Endothelial cell (in vitro differentiated cells): Measurements from ENCODE around the gene SPDEF. TPM values are rescaled to one million over a fixed set of nuclear protein-coding genes. Genes with fewer than 3 reads are reported as not detected.

Source experiments
- DNase-seq: peaks from one replicate; pipeline ENCODE4 v3.0.0; 2021; ENCODE audit warnings: low spot score
- H3K27ac Mint-ChIP-seq: one replicate; pipeline ENCODE4 v1.8.0; 2021; ENCODE audit warnings: mixed read lengths, inconsistent platforms; ENCODE audit not compliant: unreplicated experiment
- H3K27me3 Mint-ChIP-seq: one replicate; pipeline ENCODE4 v1.8.0; 2021; ENCODE audit warnings: mild to moderate bottlenecking, moderate library complexity, mixed read lengths, inconsistent platforms; ENCODE audit not compliant: unreplicated experiment
- H3K36me3 Mint-ChIP-seq: one replicate; pipeline ENCODE4 v1.8.0; 2021; ENCODE audit warnings: mild to moderate bottlenecking, low read depth, mixed read lengths, inconsistent platforms; ENCODE audit not compliant: unreplicated experiment
- H3K4me1 Mint-ChIP-seq: one replicate; pipeline ENCODE4 v1.8.0; 2021; ENCODE audit warnings: mild to moderate bottlenecking, mixed read lengths, inconsistent platforms; ENCODE audit not compliant: unreplicated experiment
- H3K4me3 Mint-ChIP-seq: one replicate; pipeline ENCODE4 v1.8.0; 2021; ENCODE audit warnings: mild to moderate bottlenecking, mixed read lengths, inconsistent platforms; ENCODE audit not compliant: unreplicated experiment
- H3K9me3 Mint-ChIP-seq: one replicate; pipeline ENCODE4 v1.8.0; 2021; ENCODE audit warnings: mixed read lengths, inconsistent platforms; ENCODE audit not compliant: unreplicated experiment
- long read RNA-seq: library from polyadenylated mRNA; unstranded; transcript quantifications from one replicate; pipeline ENCODE4 v2.0.0, GENCODE V29; 2020; ENCODE audit not compliant: unreplicated experiment
- total RNA-seq: library from RNA; stranded (reverse); fragmentation: NEBNext Ultra II Directional; extraction: Animal tissue kit (Norgen Biotek cat#: 25700); gene quantifications from one replicate; pipeline ENCODE4 v1.2.1, GENCODE V29; 2021; ENCODE audit not compliant: unreplicated experiment
- TF ChIP-seq, protein P1 (sequence below): fragments of 200-600 bp; sonication (generic); IDR thresholded peaks from one replicate; pipeline ENCODE4 v1.5.0; 2021; ENCODE audit warnings: antibody characterized with exemption; ENCODE audit not compliant: unreplicated experiment

Gene SPDEF
- not detected for total RNA-seq
- long read RNA-seq = 0 reads

GRCh38 chr6:34556031-34556471 lies at the start of gene SPDEF:
Gene SPDEF, minus strand, starts transcription at chr6:34556329. Its CDS starts 11,874 bp downstream, at chr6:34544455.
- H3K4me3 Mint-ChIP-seq = no peak within 1 kb of the TSS
- no peaks in the 10 kb centered on the region for H3K9me3 Mint-ChIP-seq
- DNase-seq = no peak
- no peaks in the 10 kb centered on the region for H3K36me3 Mint-ChIP-seq
- H3K4me1 Mint-ChIP-seq = peaks cover 3% of the 10 kb centered on the region
- TF ChIP-seq, protein P1, sequence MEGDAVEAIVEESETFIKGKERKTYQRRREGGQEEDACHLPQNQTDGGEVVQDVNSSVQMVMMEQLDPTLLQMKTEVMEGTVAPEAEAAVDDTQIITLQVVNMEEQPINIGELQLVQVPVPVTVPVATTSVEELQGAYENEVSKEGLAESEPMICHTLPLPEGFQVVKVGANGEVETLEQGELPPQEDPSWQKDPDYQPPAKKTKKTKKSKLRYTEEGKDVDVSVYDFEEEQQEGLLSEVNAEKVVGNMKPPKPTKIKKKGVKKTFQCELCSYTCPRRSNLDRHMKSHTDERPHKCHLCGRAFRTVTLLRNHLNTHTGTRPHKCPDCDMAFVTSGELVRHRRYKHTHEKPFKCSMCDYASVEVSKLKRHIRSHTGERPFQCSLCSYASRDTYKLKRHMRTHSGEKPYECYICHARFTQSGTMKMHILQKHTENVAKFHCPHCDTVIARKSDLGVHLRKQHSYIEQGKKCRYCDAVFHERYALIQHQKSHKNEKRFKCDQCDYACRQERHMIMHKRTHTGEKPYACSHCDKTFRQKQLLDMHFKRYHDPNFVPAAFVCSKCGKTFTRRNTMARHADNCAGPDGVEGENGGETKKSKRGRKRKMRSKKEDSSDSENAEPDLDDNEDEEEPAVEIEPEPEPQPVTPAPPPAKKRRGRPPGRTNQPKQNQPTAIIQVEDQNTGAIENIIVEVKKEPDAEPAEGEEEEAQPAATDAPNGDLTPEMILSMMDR = no peak
- H3K27ac Mint-ChIP-seq = no peak within 1 kb of the TSS
- peaks cover 13% of the 10 kb centered on the region for H3K27me3 Mint-ChIP-seq

DNA sequence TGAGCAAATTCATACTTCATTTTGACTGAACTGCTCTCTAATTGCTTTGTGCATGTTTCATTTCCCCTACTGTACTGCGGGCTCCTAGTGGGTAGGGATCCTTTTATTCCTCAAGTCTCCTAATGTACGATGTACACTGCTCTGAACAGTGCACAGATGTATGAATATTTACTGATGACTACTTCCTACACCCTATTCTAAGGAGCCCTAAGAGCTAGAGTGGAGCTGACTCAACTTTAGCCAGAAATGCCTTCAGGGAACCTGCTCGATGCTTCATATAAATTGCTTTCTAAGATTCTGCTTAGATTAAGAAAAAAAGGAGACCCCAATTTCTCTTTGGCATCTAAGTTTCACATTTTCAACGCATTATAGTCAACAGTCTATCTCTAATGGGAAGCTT lies 47.6 kb upstream of the SPDEF start:
- no peak for DNase-seq
- Mint-ChIP-seq H3K36me3 (peaks cover 3% of the 10 kb centered on the region), H3K27ac (no peak overlapping the region), H3K4me3 (no peak overlapping the region), H3K4me1 (peaks cover 7% of the 10 kb centered on the region), H3K27me3 (peaks cover 2% of the 10 kb centered on the region), H3K9me3 (no peaks in the 10 kb centered on the region)
- TF ChIP-seq, protein P1 = no peak

GRCh38 chr6:34602318-34603111 lies 46.4 kb upstream of the SPDEF start:
- TF ChIP-seq, protein P1 = no peak
- DNase-seq = no peak
- H3K27ac Mint-ChIP-seq = no peak overlapping the region
- H3K4me3 Mint-ChIP-seq = no peak overlapping the region
- no peaks in the 10 kb centered on the region for H3K9me3 Mint-ChIP-seq
- H3K4me1 Mint-ChIP-seq = peaks cover 7% of the 10 kb centered on the region
- H3K36me3 Mint-ChIP-seq = peaks cover 3% of the 10 kb centered on the region
- peaks cover 4% of the 10 kb centered on the region for H3K27me3 Mint-ChIP-seq

DNA sequence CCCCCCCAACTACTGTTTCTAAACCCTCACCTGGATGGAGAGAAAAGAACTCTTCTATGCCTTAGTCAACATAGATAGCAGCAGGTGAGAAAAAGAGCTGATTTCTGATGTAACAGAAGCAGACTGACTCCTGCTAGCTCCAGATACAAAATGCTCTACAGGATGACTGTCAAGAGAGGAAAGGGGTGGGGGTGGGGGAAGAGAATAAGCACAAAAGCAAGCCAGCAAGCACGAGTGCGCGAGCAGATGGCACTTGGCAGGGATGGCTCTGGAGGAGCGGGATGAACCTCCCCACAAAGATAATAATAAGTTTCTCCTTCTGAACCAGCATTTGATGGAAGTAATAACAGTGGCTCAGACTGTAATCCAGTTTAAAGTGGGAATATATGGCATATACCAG lies 45.6 kb upstream of the SPDEF start:
- Mint-ChIP-seq H3K4me3 (no peak overlapping the region), H3K27me3 (peaks cover 5% of the 10 kb centered on the region), H3K9me3 (no peaks in the 10 kb centered on the region), H3K27ac (peak overlapping the region; percentile 37), H3K36me3 (peaks cover 3% of the 10 kb centered on the region), H3K4me1 (peaks cover 7% of the 10 kb centered on the region)
- TF ChIP-seq, protein P1 = no peak
- DNase-seq = no peak

- TF ChIP-seq, protein P1 = no peak
- H3K9me3 Mint-ChIP-seq = no peaks in the 10 kb centered on the region
- H3K27ac Mint-ChIP-seq = no peak overlapping the region
- H3K36me3 Mint-ChIP-seq = peaks cover 3% of the 10 kb centered on the region
- H3K27me3 Mint-ChIP-seq = peaks cover 5% of the 10 kb centered on the region
- H3K4me1 Mint-ChIP-seq = peaks cover 7% of the 10 kb centered on the region
- no peak overlapping the region for H3K4me3 Mint-ChIP-seq
- DNase-seq = no peak
These were observed 44.7 kb upstream of the SPDEF start for GRCh38 chr6:34600796-34601195.
